ENCODE results near the gene TLCD3B. TPM values are rescaled to one million over a fixed set of nuclear protein-coding genes. Genes with fewer than 3 reads are reported as not detected.
A peak's percentile ranks its signal among the peaks of the same experiment; 100 is the strongest.

Gene TLCD3B
- total and polyA plus RNA-seq, 9 of the 15 experiments (the other 6 are each of a cell fraction or from before 2014, with no cell fraction given), result 0.10 to 0.52 (median 0.23) TPM; not detected in 4

DNA sequence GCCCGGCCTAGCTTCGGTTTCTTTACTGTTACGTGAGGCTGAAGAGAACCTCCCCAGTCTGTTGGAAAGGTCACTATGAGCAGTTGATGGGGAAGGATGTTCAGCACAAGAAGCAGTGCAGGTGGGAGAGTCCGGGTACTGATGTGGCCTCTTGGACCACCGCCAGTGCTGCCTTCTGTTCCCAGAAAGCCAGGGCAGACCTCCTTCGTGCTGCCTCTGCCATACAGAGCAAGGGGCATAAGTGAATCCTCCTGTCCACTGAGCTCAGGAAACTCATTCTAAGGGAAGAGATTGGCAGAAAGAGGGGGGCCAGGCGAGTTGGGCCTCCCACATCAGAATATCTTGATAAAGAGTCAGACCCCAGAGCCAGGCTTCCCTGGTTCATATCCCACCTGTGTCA, 48.4 kb upstream of the TLCD3B start:
- intact Hi-C loops (cut with micrococcal nuclease), result no loop called here
- ATAC-seq (no peak), DNase-seq (ENCODE audit: extremely low read depth in 1 of 4, low spot score in 3 of 4) (no peak), FAIRE-seq (no peak)
- no peak overlapping the region for H3K4me3 ChIP-seq
- no peaks in the 10 kb centered on the region for H3K9me3 ChIP-seq (replicated peaks; ENCODE audit: control insufficient read depth, insufficient read depth, low read depth, low read length)
- ChIA-PET CTCF (ENCODE audit: low intra/inter-chr PET ratio) (no interaction called here), POLR2A (interaction anchor here (0.7 to 7.5 kb wide), 2 partner anchors 12 to 16 kb away, joined by 3 to 59 read pairs; partner anchors contain the start of genes TBX6 and YPEL3)
- in situ Hi-C loops (cut with MboI), result no loop called here
- no TSS peak for BruUV-seq (replicated peaks)
- peaks cover 50% of the 10 kb centered on the region for H3K79me2 ChIP-seq (ENCODE audit: control insufficient read depth, insufficient read depth, low read length)
- TF ChIP-seq HOMEZ (CRISPR knock-in tag; IDR thresholded peaks at IDR 0.05), result no peak
- TF ChIP-seq RBFOX2 (IDR thresholded peaks at IDR 0.05; ENCODE audit: low read depth, low read length), result 0 out of 2 replicates have a peak, but pooled peaks have one; percentile 3
- no peaks in the 10 kb centered on the region for H3K9me1 ChIP-seq (ENCODE audit: control insufficient read depth, insufficient read depth, low read length)
- no peak overlapping the region; the same call in 2 of the 3 replicates for H3K27ac ChIP-seq (ENCODE audit: extremely low read depth, low read depth, low read length)
- H4K20me1 ChIP-seq (replicated peaks; ENCODE audit: control insufficient read depth, insufficient read depth, low read length), result peaks cover 4% of the 10 kb centered on the region; the same call in 1 of the 2 replicates
- 98% methylated on average over 7 of the region's 7 CpGs for WGBS (ENCODE audit: insufficient coverage, low coverage, missing lambda C conversion rate)
- no peak overlapping the region for H2AFZ ChIP-seq (ENCODE audit: low read depth, low read length)
- no peak overlapping the region for H3K9ac ChIP-seq (ENCODE audit: insufficient read depth in 1 of 2, low read depth in 2 of 2, low read length in 2 of 2)
- H3K36me3 ChIP-seq (ENCODE audit: control insufficient read depth, insufficient read depth, low read length), result peaks cover 74% of the 10 kb centered on the region
- no peaks in the 10 kb centered on the region for H3K27me3 ChIP-seq (ENCODE audit: control insufficient read depth in 2 of 2, insufficient read depth in 2 of 2, low read length in 2 of 2)
- H3K4me1 ChIP-seq (replicated peaks in 1 of 2; ENCODE audit: control insufficient read depth in 2 of 2, insufficient read depth in 2 of 2, low read length in 2 of 2), result peaks cover 13 to 22% of the 10 kb centered on the region in 2 experiments
- H3K4me2 ChIP-seq (ENCODE audit: insufficient read depth, low read length), result no peak overlapping the region

GRCh38 chr16:30078744-30079143, 47.7 kb upstream of the TLCD3B start:
- no peaks in the 10 kb centered on the region for H3K9me3 ChIP-seq (replicated peaks; ENCODE audit: control insufficient read depth, insufficient read depth, low read depth, low read length)
- DNase-seq (ENCODE audit: extremely low read depth in 1 of 4, low spot score in 3 of 4) (no peak), ATAC-seq (no peak), FAIRE-seq (no peak)
- H3K4me3 ChIP-seq, result no peak overlapping the region
- H3K79me2 ChIP-seq (ENCODE audit: control insufficient read depth, insufficient read depth, low read length), result peaks cover 50% of the 10 kb centered on the region
- H3K9me1 ChIP-seq (ENCODE audit: control insufficient read depth, insufficient read depth, low read length), result no peaks in the 10 kb centered on the region
- H3K4me2 ChIP-seq (ENCODE audit: insufficient read depth, low read length), result no peak overlapping the region; the same call in 1 of the 2 replicates
- peaks cover 13 to 26% of the 10 kb centered on the region in 2 experiments for H3K4me1 ChIP-seq (replicated peaks in 1 of 2; ENCODE audit: control insufficient read depth in 2 of 2, insufficient read depth in 2 of 2, low read length in 2 of 2)
- H3K27me3 ChIP-seq (ENCODE audit: control insufficient read depth in 2 of 2, insufficient read depth in 2 of 2, low read length in 2 of 2), result no peaks in the 10 kb centered on the region
- no peak overlapping the region for H3K27ac ChIP-seq (ENCODE audit: extremely low read depth, low read depth, low read length)
- BruUV-seq (replicated peaks), result no TSS peak
- no peak overlapping the region for H2AFZ ChIP-seq (ENCODE audit: low read depth, low read length)
- WGBS (ENCODE audit: insufficient coverage, low coverage, missing lambda C conversion rate), result 89% methylated on average over 6 of the region's 7 CpGs
- peaks cover 4% of the 10 kb centered on the region; the same call in 1 of the 2 replicates for H4K20me1 ChIP-seq (replicated peaks; ENCODE audit: control insufficient read depth, insufficient read depth, low read length)
- POLR2A ChIA-PET, result interaction anchor here (0.7 to 7.5 kb wide), 4 partner anchors 12 to 17 kb away, joined by 3 to 59 read pairs (median 3); partner anchors contain the start of genes ALDOA, TBX6 and YPEL3
- TF ChIP-seq SRF (CRISPR knock-in tag; IDR thresholded peaks at IDR 0.05) (no peak), RBFOX2 (IDR thresholded peaks at IDR 0.05; ENCODE audit: low read depth, low read length) (0 out of 2 replicates have a peak, but pooled peaks have one; percentile 25)
- H3K9ac ChIP-seq (ENCODE audit: insufficient read depth in 1 of 2, low read depth in 2 of 2, low read length in 2 of 2), result peak overlapping the region in 1 of 2 experiments; percentile 69; a peak in 2 of 4 replicates
- in situ Hi-C loops (cut with MboI) (no loop called here), intact Hi-C loops (cut with micrococcal nuclease) (no loop called here)
- CTCF ChIA-PET (ENCODE audit: low intra/inter-chr PET ratio), result no interaction called here
- H3K36me3 ChIP-seq (ENCODE audit: control insufficient read depth, insufficient read depth, low read length), result peaks cover 66% of the 10 kb centered on the region

All from K562 (cell line).